GM23338 (cell line): ENCODE measurements around the gene LRRC26. TPM values are rescaled to one million over a fixed set of nuclear protein-coding genes. Genes with fewer than 3 reads are reported as not detected.

Source experiments
- ATAC-seq: fragments of 200-7000 bp; cut with Tn5 transposase; 3 replicates; pipeline ENCODE4 v1.9.1; 2020
- DNase-seq: peaks from one replicate; pipeline ENCODE4 v3.0.0-alpha.2; 2015; ENCODE audit warnings: low spot score
- H2AFZ ChIP-seq: fragments of 200-600 bp; sonication (generic); 2 replicates; pipeline ENCODE4 v1.8.0; 2016; ENCODE audit warnings: antibody characterized with exemption, mild to moderate bottlenecking, moderate library complexity
- H3F3A ChIP-seq: fragments of 200-600 bp; sonication (generic); replicated peaks from 2 replicates; pipeline ENCODE4 v1.8.0; 2017; ENCODE audit warnings: antibody characterized with exemption, mixed run types, low read depth
- H3K27ac ChIP-seq: fragments of 200-600 bp; sonication (generic); 2 replicates; pipeline ENCODE4 v1.6.1; 2016; ENCODE audit warnings: low read depth
- H3K27me3 ChIP-seq: fragments of 200-600 bp; sonication (generic); 2 replicates; pipeline ENCODE4 v1.8.0; 2016; ENCODE audit warnings: mild to moderate bottlenecking, mixed run types, moderate library complexity; ENCODE audit not compliant: insufficient read depth
- H3K36me3 ChIP-seq: fragments of 200-600 bp; sonication (generic); 2 replicates; pipeline ENCODE4 v1.8.0; 2016; ENCODE audit warnings: mild to moderate bottlenecking; ENCODE audit not compliant: insufficient read depth
- H3K4me1 ChIP-seq: fragments of 200-600 bp; sonication (generic); 2 replicates; pipeline ENCODE4 v1.8.0; 2016; ENCODE audit warnings: mild to moderate bottlenecking, moderate library complexity; ENCODE audit not compliant: insufficient read depth
- H3K4me2 ChIP-seq: fragments of 200-600 bp; sonication (generic); 2 replicates; pipeline ENCODE4 v1.7.1; 2017; ENCODE audit warnings: mixed run types
- H3K4me3 ChIP-seq: fragments of 200-600 bp; sonication (generic); 2 replicates; pipeline ENCODE4 v1.6.1; 2016; ENCODE audit warnings: mixed run types
- H3K79me2 ChIP-seq: fragments of 200-600 bp; sonication (generic); replicated peaks from 2 replicates; pipeline ENCODE4 v1.8.0; 2017; ENCODE audit warnings: mild to moderate bottlenecking; ENCODE audit not compliant: insufficient read depth
- H3K9me2 ChIP-seq: fragments of 200-600 bp; sonication (generic); 2 replicates; pipeline ENCODE4 v1.8.0; 2017; ENCODE audit not compliant: insufficient read depth
- H4K20me1 ChIP-seq: fragments of 200-600 bp; sonication (generic); replicated peaks from 2 replicates; pipeline ENCODE4 v1.8.0; 2017; ENCODE audit warnings: mild to moderate bottlenecking; ENCODE audit not compliant: insufficient read depth
- H3K27ac Mint-ChIP-seq: 2 replicates; pipeline ENCODE4 v1.8.0; 2020; ENCODE audit warnings: inconsistent platforms, mild to moderate bottlenecking, moderate library complexity, mixed read lengths
- H3K27me3 Mint-ChIP-seq: 3 replicates; pipeline ENCODE4 v1.8.0; 2022; ENCODE audit warnings: low read depth, mild to moderate bottlenecking, moderate library complexity, mixed read lengths, inconsistent platforms; ENCODE audit not compliant: insufficient read depth, poor library complexity
- H3K36me3 Mint-ChIP-seq: 3 replicates; pipeline ENCODE4 v1.8.0; 2021; ENCODE audit warnings: low read depth, mild to moderate bottlenecking, inconsistent platforms, moderate library complexity, mixed read lengths
- H3K4me1 Mint-ChIP-seq: 3 replicates; pipeline ENCODE4 v1.8.0; 2020; ENCODE audit warnings: mild to moderate bottlenecking, inconsistent platforms, mixed read lengths
- H3K4me3 Mint-ChIP-seq: 3 replicates; pipeline ENCODE4 v1.8.0; 2021; ENCODE audit warnings: moderate library complexity, mild to moderate bottlenecking, inconsistent platforms, mixed read lengths
- H3K9me3 Mint-ChIP-seq: 3 replicates; pipeline ENCODE4 v1.8.0; 2020; ENCODE audit warnings: moderate library complexity, mild to moderate bottlenecking, inconsistent platforms, mixed read lengths
- EZH2 ChIP-seq: fragments of 200-600 bp; sonication (generic); IDR thresholded peaks from one replicate; pipeline ENCODE4 v1.8.0; 2017; ENCODE audit warnings: antibody characterized with exemption, mild to moderate bottlenecking, low read depth; ENCODE audit not compliant: unreplicated experiment
- POLR2AphosphoS5 ChIP-seq: IDR thresholded peaks from 2 replicates; pipeline ENCODE4 v1.6.1; 2016; ENCODE audit warnings: antibody characterized with exemption, low read depth
- ZNF114 ChIP-seq: fragments of 250-450 bp; sonication (Bioruptor Pico); IDR thresholded peaks from 2 replicates; pipeline ENCODE4 v1.5.0; 2020; ENCODE audit warnings: mild to moderate bottlenecking, moderate library complexity
- ZNF331 ChIP-seq: fragments of 250-450 bp; sonication (Bioruptor Pico); IDR thresholded peaks from 2 replicates; pipeline ENCODE4 v1.5.0; 2020; ENCODE audit warnings: low read depth, mild to moderate bottlenecking, moderate library complexity
- polyA plus RNA-seq: library from polyadenylated mRNA; unstranded; fragments of >200 nt; fragmentation: Nextera tagmentation; extraction: Ambion mirVana; gene quantifications from 2 replicates; pipeline ENCODE4 v1.2.1, GENCODE V29; 2016
- total RNA-seq: library from RNA; depleted of rRNA; stranded (reverse); fragments of >200 nt; shearing (Covaris generic); gene quantifications from 2 replicates; pipeline ENCODE4 v1.2.3, GENCODE V29; 2014
- TF ChIP-seq, protein P1 (sequence below): fragments of 250-450 bp; sonication (Bioruptor Pico); IDR thresholded peaks from 2 replicates; pipeline ENCODE4 v1.5.0; 2020; ENCODE audit warnings: mild to moderate bottlenecking, moderate library complexity
- TF ChIP-seq, protein P2 (sequence below): IDR thresholded peaks from 2 replicates; pipeline ENCODE4 v1.6.1; 2016; ENCODE audit warnings: antibody characterized with exemption

Gene LRRC26
- total and polyA plus RNA-seq, 2 experiments from 2014 or later, result 0.21 to 4.3 TPM

DNA sequence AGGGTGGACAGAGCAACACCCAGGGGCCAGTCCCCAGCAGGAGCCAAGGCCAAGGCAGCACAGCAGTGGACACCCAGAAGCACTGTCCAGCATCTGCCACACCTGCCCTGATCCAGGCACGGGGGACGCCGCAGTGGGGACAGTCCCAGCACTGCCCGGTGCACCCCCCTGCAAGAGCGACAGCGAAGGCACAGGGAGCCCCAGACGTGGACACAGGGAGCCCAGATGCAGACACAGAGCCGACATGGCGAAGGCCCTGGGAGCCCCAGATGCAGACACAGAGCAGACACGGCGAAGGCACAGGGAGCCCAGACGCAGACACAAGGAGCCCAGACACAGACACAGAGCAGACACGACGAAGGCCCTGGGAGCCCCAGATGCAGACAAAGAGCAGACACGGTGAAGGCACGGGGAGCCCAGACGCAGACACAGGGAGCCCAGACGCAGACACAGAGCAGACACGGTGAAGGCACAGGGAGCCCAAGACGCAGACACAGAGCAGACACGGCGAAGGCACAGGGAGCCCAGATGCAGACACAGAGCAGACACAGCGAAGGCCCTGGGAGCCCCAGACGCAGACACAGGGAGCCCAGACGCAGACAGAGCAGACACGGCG, 14.2 kb upstream of the LRRC26 start:
- Mint-ChIP-seq H3K27ac (no peak overlapping the region), H3K9me3 (no peaks in the 10 kb centered on the region)

More for the DNA sequence above, 14.2 kb upstream of the LRRC26 start:
- Mint-ChIP-seq H3K4me3 (no peak overlapping the region; the same call in 2 of the 3 replicates), H3K4me1 (peaks cover 5% of the 10 kb centered on the region), H3K36me3 (peaks cover 21% of the 10 kb centered on the region), H3K27me3 (peaks cover 11% of the 10 kb centered on the region)
- no peak for ATAC-seq
- Histone ChIP-seq H2AFZ (no peak overlapping the region), H3K79me2 (peaks cover 19% of the 10 kb centered on the region), H3K4me2 (no peak overlapping the region), H3K27me3 (no peaks in the 10 kb centered on the region), H3K9me2 (no peaks in the 10 kb centered on the region), H3K36me3 (no peaks in the 10 kb centered on the region), H3F3A (0 out of 2 replicates have a peak, but pooled peaks cover 4% of the 10 kb centered on the region), H3K27ac (no peak overlapping the region), H4K20me1 (0 out of 2 replicates have a peak, but pooled peaks cover 5% of the 10 kb centered on the region), H3K4me1 (peaks cover 8% of the 10 kb centered on the region; the same call in 1 of the 2 replicates), H3K4me3 (no peak overlapping the region)
- TF ChIP-seq EZH2 (no peak), POLR2AphosphoS5 (no peak), ZNF331 (CRISPR knock-in tag) (no peak), ZNF114 (CRISPR knock-in tag) (no peak)
- TF ChIP-seq, protein P1, sequence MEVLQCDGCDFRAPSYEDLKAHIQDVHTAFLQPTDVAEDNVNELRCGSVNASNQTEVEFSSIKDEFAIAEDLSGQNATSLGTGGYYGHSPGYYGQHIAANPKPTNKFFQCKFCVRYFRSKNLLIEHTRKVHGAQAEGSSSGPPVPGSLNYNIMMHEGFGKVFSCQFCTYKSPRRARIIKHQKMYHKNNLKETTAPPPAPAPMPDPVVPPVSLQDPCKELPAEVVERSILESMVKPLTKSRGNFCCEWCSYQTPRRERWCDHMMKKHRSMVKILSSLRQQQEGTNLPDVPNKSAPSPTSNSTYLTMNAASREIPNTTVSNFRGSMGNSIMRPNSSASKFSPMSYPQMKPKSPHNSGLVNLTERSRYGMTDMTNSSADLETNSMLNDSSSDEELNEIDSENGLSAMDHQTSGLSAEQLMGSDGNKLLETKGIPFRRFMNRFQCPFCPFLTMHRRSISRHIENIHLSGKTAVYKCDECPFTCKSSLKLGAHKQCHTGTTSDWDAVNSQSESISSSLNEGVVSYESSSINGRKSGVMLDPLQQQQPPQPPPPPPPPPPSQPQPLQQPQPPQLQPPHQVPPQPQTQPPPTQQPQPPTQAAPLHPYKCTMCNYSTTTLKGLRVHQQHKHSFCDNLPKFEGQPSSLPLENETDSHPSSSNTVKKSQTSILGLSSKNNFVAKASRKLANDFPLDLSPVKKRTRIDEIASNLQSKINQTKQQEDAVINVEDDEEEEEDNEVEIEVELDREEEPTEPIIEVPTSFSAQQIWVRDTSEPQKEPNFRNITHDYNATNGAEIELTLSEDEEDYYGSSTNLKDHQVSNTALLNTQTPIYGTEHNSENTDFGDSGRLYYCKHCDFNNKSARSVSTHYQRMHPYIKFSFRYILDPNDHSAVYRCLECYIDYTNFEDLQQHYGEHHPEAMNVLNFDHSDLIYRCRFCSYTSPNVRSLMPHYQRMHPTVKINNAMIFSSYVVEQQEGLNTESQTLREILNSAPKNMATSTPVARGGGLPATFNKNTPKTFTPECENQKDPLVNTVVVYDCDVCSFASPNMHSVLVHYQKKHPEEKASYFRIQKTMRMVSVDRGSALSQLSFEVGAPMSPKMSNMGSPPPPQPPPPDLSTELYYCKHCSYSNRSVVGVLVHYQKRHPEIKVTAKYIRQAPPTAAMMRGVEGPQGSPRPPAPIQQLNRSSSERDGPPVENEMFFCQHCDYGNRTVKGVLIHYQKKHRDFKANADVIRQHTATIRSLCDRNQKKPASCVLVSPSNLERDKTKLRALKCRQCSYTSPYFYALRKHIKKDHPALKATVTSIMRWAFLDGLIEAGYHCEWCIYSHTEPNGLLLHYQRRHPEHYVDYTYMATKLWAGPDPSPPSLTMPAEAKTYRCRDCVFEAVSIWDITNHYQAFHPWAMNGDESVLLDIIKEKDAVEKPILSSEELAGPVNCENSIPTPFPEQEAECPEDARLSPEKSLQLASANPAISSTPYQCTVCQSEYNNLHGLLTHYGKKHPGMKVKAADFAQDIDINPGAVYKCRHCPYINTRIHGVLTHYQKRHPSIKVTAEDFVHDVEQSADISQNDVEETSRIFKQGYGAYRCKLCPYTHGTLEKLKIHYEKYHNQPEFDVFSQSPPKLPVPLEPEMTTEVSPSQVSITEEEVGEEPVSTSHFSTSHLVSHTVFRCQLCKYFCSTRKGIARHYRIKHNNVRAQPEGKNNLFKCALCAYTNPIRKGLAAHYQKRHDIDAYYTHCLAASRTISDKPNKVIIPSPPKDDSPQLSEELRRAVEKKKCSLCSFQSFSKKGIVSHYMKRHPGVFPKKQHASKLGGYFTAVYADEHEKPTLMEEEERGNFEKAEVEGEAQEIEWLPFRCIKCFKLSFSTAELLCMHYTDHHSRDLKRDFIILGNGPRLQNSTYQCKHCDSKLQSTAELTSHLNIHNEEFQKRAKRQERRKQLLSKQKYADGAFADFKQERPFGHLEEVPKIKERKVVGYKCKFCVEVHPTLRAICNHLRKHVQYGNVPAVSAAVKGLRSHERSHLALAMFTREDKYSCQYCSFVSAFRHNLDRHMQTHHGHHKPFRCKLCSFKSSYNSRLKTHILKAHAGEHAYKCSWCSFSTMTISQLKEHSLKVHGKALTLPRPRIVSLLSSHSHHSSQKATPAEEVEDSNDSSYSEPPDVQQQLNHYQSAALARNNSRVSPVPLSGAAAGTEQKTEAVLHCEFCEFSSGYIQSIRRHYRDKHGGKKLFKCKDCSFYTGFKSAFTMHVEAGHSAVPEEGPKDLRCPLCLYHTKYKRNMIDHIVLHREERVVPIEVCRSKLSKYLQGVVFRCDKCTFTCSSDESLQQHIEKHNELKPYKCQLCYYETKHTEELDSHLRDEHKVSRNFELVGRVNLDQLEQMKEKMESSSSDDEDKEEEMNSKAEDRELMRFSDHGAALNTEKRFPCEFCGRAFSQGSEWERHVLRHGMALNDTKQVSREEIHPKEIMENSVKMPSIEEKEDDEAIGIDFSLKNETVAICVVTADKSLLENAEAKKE, result no peak
- TF ChIP-seq, protein P2, sequence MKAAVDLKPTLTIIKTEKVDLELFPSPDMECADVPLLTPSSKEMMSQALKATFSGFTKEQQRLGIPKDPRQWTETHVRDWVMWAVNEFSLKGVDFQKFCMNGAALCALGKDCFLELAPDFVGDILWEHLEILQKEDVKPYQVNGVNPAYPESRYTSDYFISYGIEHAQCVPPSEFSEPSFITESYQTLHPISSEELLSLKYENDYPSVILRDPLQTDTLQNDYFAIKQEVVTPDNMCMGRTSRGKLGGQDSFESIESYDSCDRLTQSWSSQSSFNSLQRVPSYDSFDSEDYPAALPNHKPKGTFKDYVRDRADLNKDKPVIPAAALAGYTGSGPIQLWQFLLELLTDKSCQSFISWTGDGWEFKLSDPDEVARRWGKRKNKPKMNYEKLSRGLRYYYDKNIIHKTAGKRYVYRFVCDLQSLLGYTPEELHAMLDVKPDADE, result no peak
- no peak for DNase-seq
